NCI-H2196 (cell line): Measurements from ENCODE around the gene OPCML.

ENCODE experiments used
- DNase-seq: peaks from one replicate; lab custom pipeline; 2025; ENCODE audit not compliant: unreplicated experiment; lab: John Stamatoyannopoulos, UW

OPCML gene

GRCh38 chr11:133361689-133361994 is 170.7 kb downstream of the OPCML start:
- no peak for DNase-seq

GRCh38 chr11:133360860-133361688 is 171.2 kb downstream of the OPCML start:
- no peak for DNase-seq

GRCh38 chr11:133355095-133355494 is 177.2 kb downstream of the OPCML start:
- no peak for DNase-seq

GRCh38 chr11:133354069-133354468 is 178.2 kb downstream of the OPCML start:
- DNase-seq: no peak

GRCh38 chr11:133350045-133350444 is 182.3 kb downstream of the OPCML start:
- DNase-seq: no peak

GRCh38 chr11:133347988-133348387 is 184.3 kb downstream of the OPCML start:
- no peak for DNase-seq

GRCh38 chr11:133346137-133346536 is 186.2 kb downstream of the OPCML start:
- no peak for DNase-seq

GRCh38 chr11:133343951-133344350 is 188.3 kb downstream of the OPCML start:
- no peak for DNase-seq

- DNase-seq: no peak
Observed at GRCh38 chr11:133339495-133340140, 192.7 kb downstream of the OPCML start.

GRCh38 chr11:133338588-133338987 is 193.7 kb downstream of the OPCML start:
- no peak for DNase-seq

GRCh38 chr11:133337951-133338418 is 194.3 kb downstream of the OPCML start:
- no peak for DNase-seq

- no peak for DNase-seq
Observed at GRCh38 chr11:133337193-133337592, 195.1 kb downstream of the OPCML start.

- no peak for DNase-seq
Observed at GRCh38 chr11:133331031-133331430, 201.3 kb downstream of the OPCML start.

GRCh38 chr11:133326849-133327248 is 205.5 kb downstream of the OPCML start:
- no peak for DNase-seq

- no peak for DNase-seq
Observed at GRCh38 chr11:133326332-133326731, 206.0 kb downstream of the OPCML start.

- DNase-seq: no peak
Observed at GRCh38 chr11:133325711-133326110, 206.6 kb downstream of the OPCML start.

GRCh38 chr11:133323354-133323753 is 208.9 kb downstream of the OPCML start:
- no peak for DNase-seq

- no peak for DNase-seq
Observed at GRCh38 chr11:133318221-133318620, 214.1 kb downstream of the OPCML start.

GRCh38 chr11:133311230-133311629 is 221.1 kb downstream of the OPCML start:
- no peak for DNase-seq

- DNase-seq: no peak
Observed at GRCh38 chr11:133306019-133306418, 226.3 kb downstream of the OPCML start.

- no peak for DNase-seq
Observed at GRCh38 chr11:133305208-133305956, 226.9 kb downstream of the OPCML start.

GRCh38 chr11:133303262-133303661 is 229.0 kb downstream of the OPCML start:
- no peak for DNase-seq
